GM12872 (cell line): Measurements from ENCODE around the gene GPR17.

Experiments
- CTCF ChIP-seq: IDR thresholded peaks from 3 replicates; pipeline ENCODE4 v1.5.1; 2011; ENCODE audit warnings: low read depth, mild to moderate bottlenecking, low read length, moderate library complexity; ENCODE audit not compliant: insufficient read depth

Gene GPR17

GRCh38 chr2:127645395-127646291 lies at the start of gene GPR17:
GPR17 (plus strand) TSS chr2:127646153; CDS start chr2:127650736, 4,583 bp downstream.
- no peak for TF ChIP-seq CTCF

GRCh38 chr2:127596311-127597045 lies 49.5 kb upstream of the GPR17 start:
- no peak for TF ChIP-seq CTCF

- no peak for TF ChIP-seq CTCF
These were observed 48.6 kb upstream of the GPR17 start for GRCh38 chr2:127597046-127597983.

GRCh38 chr2:127597984-127598380 lies 48.0 kb upstream of the GPR17 start:
- TF ChIP-seq CTCF: no peak

GRCh38 chr2:127598711-127599110 lies 47.2 kb upstream of the GPR17 start:
- no peak for TF ChIP-seq CTCF

- no peak for TF ChIP-seq CTCF
These were observed 46.7 kb upstream of the GPR17 start for GRCh38 chr2:127599211-127599610.
